OCI-M1 (cell line): ENCODE measurements around the gene DYNC2I2.
"Not testable (repeated sequence)": the region's sequence is repeated elsewhere in the genome, so short reads cannot be mapped to it uniquely, and the experiment has no call there.

Experiments used
- DNase-seq: peaks from one replicate; lab custom pipeline; 2025; lab: John Stamatoyannopoulos, UW

DYNC2I2 gene

GRCh38 chr9:128615571-128615970, 41.1 kb downstream of the DYNC2I2 start:
- no peak for DNase-seq

- DNase-seq: no peak
Measured at GRCh38 chr9:128614728-128615127, 41.9 kb downstream of the DYNC2I2 start.

- DNase-seq: no peak
Measured at GRCh38 chr9:128611600-128612394, 44.9 kb downstream of the DYNC2I2 start.

- DNase-seq: peak; percentile 46
Measured at GRCh38 chr9:128610897-128611296, 45.8 kb downstream of the DYNC2I2 start.

GRCh38 chr9:128607642-128608350, 48.9 kb downstream of the DYNC2I2 start:
- DNase-seq: no peak

- no peak for DNase-seq
Measured at GRCh38 chr9:128603697-128604096, 53.0 kb downstream of the DYNC2I2 start.

- no peak for DNase-seq
Measured at GRCh38 chr9:128600099-128600498, 56.5 kb downstream of the DYNC2I2 start.

GRCh38 chr9:128595471-128595870, 61.2 kb downstream of the DYNC2I2 start:
- DNase-seq: no peak

- no peak for DNase-seq
Measured at GRCh38 chr9:128593856-128594255, 62.8 kb downstream of the DYNC2I2 start.

GRCh38 chr9:128593039-128593438, 63.6 kb downstream of the DYNC2I2 start:
- peak; percentile 85 for DNase-seq

- no peak for DNase-seq
Measured at GRCh38 chr9:128588581-128589233, 67.9 kb downstream of the DYNC2I2 start.

- DNase-seq: no peak
Measured at GRCh38 chr9:128587453-128587852, 69.2 kb downstream of the DYNC2I2 start.

GRCh38 chr9:128586934-128587333, 69.7 kb downstream of the DYNC2I2 start:
- not testable (repeated sequence) for DNase-seq

- DNase-seq: peak; percentile 61
Measured at GRCh38 chr9:128585155-128585554, 71.5 kb downstream of the DYNC2I2 start.
